Pancreas (tissue), 10 donors: ENCODE measurements around the gene PLCXD1. TPM values are rescaled to one million over a fixed set of nuclear protein-coding genes. Genes with fewer than 3 reads are reported as not detected.

ENCODE experiments used
- ATAC-seq, 4 donors: fragments of 200-7000 bp; cut with Tn5 transposase; one replicate each; pipeline versions ENCODE4 v1.8.0 to v1.9.1; 2020; ENCODE audit warnings: mild to moderate bottlenecking in 4 of 4, moderate library complexity in 4 of 4
- DNase-seq, 6 donors: peaks; one replicate each; pipeline ENCODE4 v3.0.0-alpha.2; 2020
- FAIRE-seq: peaks from 2 replicates; lab custom pipeline; 2012; peaks lifted over from hg19 to GRCh38; lab: Jason Lieb, UNC
- H3K27ac ChIP-seq, 4 donors: fragments of 200-600 bp; sonication (generic); 1 replicate in 3 of 4; 2 replicates in 1 of 4; pipeline versions ENCODE4 v1.5.0 to v1.8.0; 2020
- H3K27me3 ChIP-seq, 4 donors: fragments of 200-600 bp; one replicate each; pipeline ENCODE4 v1.8.0; 2021
- H3K36me3 ChIP-seq, 3 donors: fragments of 200-600 bp; sonication (generic) in 1 of 3; one replicate each; pipeline versions ENCODE4 v1.5.0 to v1.8.0; 2020 to 2021
- H3K4me1 ChIP-seq, 3 donors: fragments of 200-600 bp; one replicate each; pipeline ENCODE4 v1.8.0; 2021
- H3K4me3 ChIP-seq, 4 donors: fragments of 200-600 bp; sonication (generic) in 2 of 4; one replicate each; pipeline versions ENCODE4 v1.5.0 to v1.8.0; 2020 to 2021
- H3K9me3 ChIP-seq, 4 donors: fragments of 200-600 bp; one replicate each; pipeline ENCODE4 v1.8.0; 2021
- WGBS, 2 donors: extraction: QIAGEN DNeasy Blood & Tissue Kit; methylation state at CpG; one replicate each; pipeline ENCODE4 v1.1.7; 2013; 5-methylcytosine and 5-hydroxymethylcytosine counted together
- intact Hi-C, 3 donors: fragments of 100-400 bp; cut with DNase I; formaldehyde crosslinking; loops; one replicate each; pipeline versions ENCODE4 v1.11.1 to v1.14.2; 2022
- polyA plus RNA-seq, 2 donors: library from polyadenylated mRNA; stranded (reverse); fragments of 200-250 nt; gene quantifications; one replicate each; pipeline ENCODE4 v1.2.3, GENCODE V29; 2013
- total RNA-seq, 6 donors: library from RNA; stranded (reverse); fragmentation: NEBNext Ultra II Directional in 4 of 6; extraction: Animal tissue kit (Norgen Biotek cat#: 25700) in 4 of 6; gene quantifications; one replicate each; pipeline versions ENCODE4 v1.2.1 to v1.2.4, GENCODE V29; 2021 to 2023
- TF ChIP-seq, protein P1 (sequence below), 4 donors: fragments of 200-600 bp; sonication (generic) in 3 of 4; IDR thresholded peaks; one replicate each; pipeline versions ENCODE4 v1.5.0 to v1.8.0; 2021; ENCODE audit warnings: antibody characterized with exemption in 4 of 4
- donor health status: healthy with polysubstance abuse.
- donor health status: DM: no; HTN: no; CAD: no; lungs with moderate emphysema.
- donor health status: DM: no; HTN: no; CAD: no.
- donor health status: control.
- donor health status: control.
- donor health status: Bipolar disorder and iron deficiency.
- donor health status: DM: yes; HTN: yes; CAD: no.
- donor health status: DM: no; HTN: no; CAD: no.
- donor health status: DM: no; HTN: no; CAD: no.
- donor health status: DM: yes; HTN: yes; CAD: no.

The PLCXD1 gene
- total and polyA plus RNA-seq, 8 donors = 3.5 to 17.8 (median 6.1) TPM

DNA sequence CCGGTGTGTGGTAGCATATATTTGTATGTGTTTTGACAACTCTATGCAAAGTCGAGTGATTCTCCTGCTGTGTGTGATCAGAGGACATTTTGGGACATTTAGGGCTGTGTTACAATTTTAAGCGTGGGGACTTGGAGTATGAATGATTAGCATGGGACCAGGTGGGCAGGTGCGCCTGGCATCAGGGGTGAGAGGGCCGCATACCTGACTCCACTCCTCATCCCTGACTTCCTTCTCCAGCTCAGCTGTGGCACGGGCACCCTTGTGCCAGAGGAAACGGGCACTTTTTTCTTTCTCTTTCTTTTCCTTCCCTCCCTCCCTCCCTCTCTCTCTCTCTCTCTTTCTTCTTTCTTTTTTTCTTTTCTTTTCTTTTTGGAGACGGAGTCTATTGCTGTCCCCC is 15.7 kb upstream of the PLCXD1 start:
- WGBS, 2 donors = 92 to 95% methylated on average over 8 of the region's 8 CpGs
- no peaks in the 10 kb centered on the region for H3K36me3 ChIP-seq
- H3K4me3 ChIP-seq = no peak overlapping the region
- no peak overlapping the region for H3K27ac ChIP-seq
- TF ChIP-seq, protein P1, sequence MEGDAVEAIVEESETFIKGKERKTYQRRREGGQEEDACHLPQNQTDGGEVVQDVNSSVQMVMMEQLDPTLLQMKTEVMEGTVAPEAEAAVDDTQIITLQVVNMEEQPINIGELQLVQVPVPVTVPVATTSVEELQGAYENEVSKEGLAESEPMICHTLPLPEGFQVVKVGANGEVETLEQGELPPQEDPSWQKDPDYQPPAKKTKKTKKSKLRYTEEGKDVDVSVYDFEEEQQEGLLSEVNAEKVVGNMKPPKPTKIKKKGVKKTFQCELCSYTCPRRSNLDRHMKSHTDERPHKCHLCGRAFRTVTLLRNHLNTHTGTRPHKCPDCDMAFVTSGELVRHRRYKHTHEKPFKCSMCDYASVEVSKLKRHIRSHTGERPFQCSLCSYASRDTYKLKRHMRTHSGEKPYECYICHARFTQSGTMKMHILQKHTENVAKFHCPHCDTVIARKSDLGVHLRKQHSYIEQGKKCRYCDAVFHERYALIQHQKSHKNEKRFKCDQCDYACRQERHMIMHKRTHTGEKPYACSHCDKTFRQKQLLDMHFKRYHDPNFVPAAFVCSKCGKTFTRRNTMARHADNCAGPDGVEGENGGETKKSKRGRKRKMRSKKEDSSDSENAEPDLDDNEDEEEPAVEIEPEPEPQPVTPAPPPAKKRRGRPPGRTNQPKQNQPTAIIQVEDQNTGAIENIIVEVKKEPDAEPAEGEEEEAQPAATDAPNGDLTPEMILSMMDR (IDR thresholded peaks at IDR 0.05) = no peak
- peaks cover 11 to 13% (median 13%) of the 10 kb centered on the region in 3 donors for H3K4me1 ChIP-seq
- DNase-seq (peak in 4 of 6 donors; percentile 3 to 21 (median 8)), ATAC-seq (no peak), FAIRE-seq (no peak)
- intact Hi-C loops = no loop called here
- no peaks in the 10 kb centered on the region for H3K27me3 ChIP-seq
- H3K9me3 ChIP-seq = no peaks in the 10 kb centered on the region

DNA sequence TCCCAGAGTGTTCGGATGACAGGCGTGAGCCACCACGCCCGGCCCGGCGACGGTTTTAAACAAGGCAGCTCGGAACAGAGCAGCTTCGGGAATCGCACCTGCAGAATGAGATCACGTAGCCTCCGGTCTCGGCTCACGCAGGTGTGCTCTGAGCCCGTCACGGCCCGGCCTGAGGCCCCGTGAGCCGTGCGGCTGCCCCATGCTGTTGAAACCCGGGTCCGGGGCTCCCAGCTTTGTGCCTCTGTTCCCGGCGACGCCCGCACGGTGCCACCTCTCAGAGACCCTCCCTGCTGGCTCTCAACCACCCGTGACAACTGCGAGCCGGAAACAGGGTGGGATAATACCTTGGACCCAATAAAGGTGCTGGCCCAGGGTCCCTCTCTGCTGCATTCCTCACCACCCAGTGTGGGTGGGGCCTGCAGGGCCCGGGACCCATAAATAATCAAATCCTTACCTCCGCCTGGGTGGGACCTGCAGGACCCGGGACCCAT is 13.4 kb upstream of the PLCXD1 start:
- FAIRE-seq (no peak), ATAC-seq (no peak)
- H3K27ac ChIP-seq = no peak overlapping the region

DNA sequence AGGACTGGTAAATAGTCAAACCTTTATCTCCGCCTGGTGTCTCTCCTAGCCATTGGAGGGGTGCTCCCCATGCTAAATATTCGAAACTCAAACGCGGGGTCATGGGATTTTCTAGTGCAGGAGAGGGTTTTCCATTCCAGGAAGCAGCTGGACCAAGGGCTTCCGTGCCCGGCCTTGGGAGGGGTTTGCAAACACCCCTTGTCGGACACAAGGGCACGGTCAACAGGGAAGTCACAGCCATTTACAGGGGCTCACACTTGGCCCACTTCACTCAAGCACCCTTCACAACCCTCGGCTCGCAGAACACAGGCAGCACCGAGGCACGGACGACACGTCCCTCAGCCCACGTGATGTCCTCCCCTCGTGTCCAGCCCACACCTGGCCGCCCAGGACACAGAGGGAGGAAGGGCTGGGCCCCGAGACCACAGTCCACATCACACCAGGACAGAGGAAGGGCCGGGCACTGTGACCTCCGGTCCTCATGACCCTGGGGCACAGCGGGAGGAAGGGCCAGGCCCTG is 10.3 kb upstream of the PLCXD1 start:
- no peaks in the 10 kb centered on the region for H3K36me3 ChIP-seq
- TF ChIP-seq, protein P1 (IDR thresholded peaks at IDR 0.05) = no peak
- FAIRE-seq (no peak), DNase-seq (peak in 3 of 6 donors; percentile 11 to 62 (median 30)), ATAC-seq (no peak)
- intact Hi-C loops = no loop called here
- no peaks in the 10 kb centered on the region for H3K27me3 ChIP-seq
- H3K4me1 ChIP-seq = no peaks in the 10 kb centered on the region
- 94% methylated on average over 18 to 21 of the region's 21 CpGs for WGBS, 2 donors
- H3K4me3 ChIP-seq = no peak overlapping the region
- no peak overlapping the region for H3K27ac ChIP-seq
- H3K9me3 ChIP-seq = no peaks in the 10 kb centered on the region

More for the DNA sequence above, 13.4 kb upstream of the PLCXD1 start:
- TF ChIP-seq, protein P1 (IDR thresholded peaks at IDR 0.05) = no peak
- peak in 3 of 6 donors; percentile 8 to 52 (median 42) for DNase-seq
- H3K27me3 ChIP-seq = no peaks in the 10 kb centered on the region
- no peak overlapping the region for H3K4me3 ChIP-seq
- H3K4me1 ChIP-seq = peaks cover 3 to 4% (median 3%) of the 10 kb centered on the region in 3 donors
- no peaks in the 10 kb centered on the region for H3K36me3 ChIP-seq
- intact Hi-C loops = no loop called here
- 92% methylated on average over 33 of the region's 33 CpGs for WGBS, 2 donors
- no peaks in the 10 kb centered on the region for H3K9me3 ChIP-seq

DNA sequence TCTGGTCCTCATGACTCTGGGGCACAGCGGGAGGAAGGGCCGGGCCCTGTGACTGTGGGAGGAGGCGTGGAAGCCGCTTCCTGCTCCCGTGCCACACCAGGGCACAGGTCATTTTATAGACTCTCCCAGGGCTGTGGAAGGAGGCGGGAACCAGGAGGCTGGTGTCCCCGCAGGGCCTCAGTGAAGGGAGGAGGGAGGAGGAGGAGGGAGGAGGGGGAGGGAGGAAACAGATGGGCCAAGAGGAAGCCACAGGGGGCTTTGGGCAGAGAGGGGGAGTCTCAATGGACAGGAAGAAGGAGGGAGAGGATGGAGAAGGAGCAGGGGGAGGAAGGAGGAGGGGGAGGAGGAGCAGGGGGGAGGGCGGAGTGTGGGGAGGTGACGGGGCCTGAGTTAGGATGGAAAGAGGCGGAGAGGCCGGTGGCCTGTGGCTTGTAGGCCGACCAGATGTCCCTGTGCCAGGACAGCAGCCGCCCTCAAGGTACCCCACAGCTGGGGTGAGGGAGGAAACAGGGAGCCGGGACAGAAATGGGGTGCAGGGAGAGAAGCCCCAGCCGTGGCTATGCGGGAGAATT is 6.2 kb upstream of the PLCXD1 start:
- Histone ChIP-seq H3K4me1 (no peaks in the 10 kb centered on the region), H3K9me3 (no peaks in the 10 kb centered on the region), H3K27ac (no peak overlapping the region), H3K36me3 (no peaks in the 10 kb centered on the region), H3K27me3 (no peaks in the 10 kb centered on the region), H3K4me3 (no peak overlapping the region)
- intact Hi-C loops = no loop called here
- TF ChIP-seq, protein P1 (IDR thresholded peaks at IDR 0.05) = no peak
- FAIRE-seq (no peak), DNase-seq (peak in 3 of 6 donors; percentile 19 to 60 (median 53)), ATAC-seq (no peak)
- WGBS, 2 donors = 87 to 91% methylated on average over 16 of the region's 16 CpGs

DNA sequence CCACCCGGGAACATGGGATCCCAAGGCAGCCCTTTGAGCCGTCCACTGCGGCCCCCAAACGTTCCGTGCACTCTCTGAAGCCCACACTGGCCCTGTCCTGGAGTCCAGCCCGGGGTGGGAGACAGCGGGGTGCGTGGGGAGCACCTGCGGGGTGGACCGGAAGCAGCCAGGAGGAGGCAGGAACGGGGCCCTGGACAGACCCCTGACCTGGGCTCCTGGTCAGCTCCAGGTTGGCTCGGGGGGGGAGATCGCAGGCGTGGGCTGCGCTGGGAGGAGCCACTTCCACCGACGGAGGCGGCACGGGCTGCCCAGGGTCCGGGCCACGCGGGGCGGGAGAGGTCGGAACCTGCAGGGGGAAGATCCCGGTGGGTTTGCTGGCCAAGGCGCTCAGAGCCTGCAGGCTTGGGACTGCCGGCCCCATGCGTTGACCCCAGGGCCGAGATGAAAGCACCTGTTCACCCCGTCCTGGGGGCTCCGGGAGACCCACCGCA is 5.7 kb upstream of the PLCXD1 start:
- Histone ChIP-seq H3K4me3 (peak overlapping the region; percentile 18 to 69 (median 43)), H3K9me3 (no peaks in the 10 kb centered on the region), H3K27me3 (no peaks in the 10 kb centered on the region), H3K36me3 (no peaks in the 10 kb centered on the region), H3K27ac (no peak overlapping the region), H3K4me1 (no peaks in the 10 kb centered on the region)
- ATAC-seq (peak; percentile 8 to 20 (median 12)), DNase-seq (peak in 3 of 6 donors; percentile 18 to 83 (median 63)), FAIRE-seq (no peak)
- 51 to 64% methylated on average over 32 of the region's 32 CpGs for WGBS, 2 donors
- intact Hi-C loops = no loop called here
- TF ChIP-seq, protein P1 (IDR thresholded peaks at IDR 0.05) = no peak
